Lung (tissue), 12 donors: ENCODE results near the gene MINDY4B. TPM values are rescaled to one million over a fixed set of nuclear protein-coding genes. Genes with fewer than 3 reads are reported as not detected.

ENCODE experiments used
- ATAC-seq: fragments of 200-7000 bp; cut with Tn5 transposase; one replicate; pipeline ENCODE4 v1.9.1; 2020; ENCODE audit warnings: moderate number of reproducible peaks; ENCODE audit not compliant: insufficient read depth, low FRiP score
- DNase-seq, 3 donors: peaks; one replicate each; pipeline ENCODE4 v3.0.0-alpha.2; 2013 to 2017
- H3K27ac ChIP-seq, 2 donors: one replicate each; pipeline ENCODE4 v1.5.1; 2013; ENCODE audit warnings: mild to moderate bottlenecking in 2 of 2, moderate library complexity in 2 of 2, control low read depth in 1 of 2, inconsistent platforms in 1 of 2, low read depth in 1 of 2, low read length in 1 of 2
- H3K27me3 ChIP-seq, 3 donors: one replicate each; pipeline ENCODE4 v1.5.1; 2013; ENCODE audit warnings: low read length in 2 of 3; ENCODE audit not compliant: control insufficient read depth in 3 of 3, insufficient read depth in 3 of 3
- H3K36me3 ChIP-seq, 4 donors: one replicate each; pipeline ENCODE4 v1.5.1; 2013; ENCODE audit warnings: low read length in 4 of 4, mild to moderate bottlenecking in 1 of 4, moderate library complexity in 1 of 4; ENCODE audit not compliant: control insufficient read depth in 4 of 4, insufficient read depth in 4 of 4
- H3K4me1 ChIP-seq, 5 donors: one replicate each; pipeline ENCODE4 v1.5.1; 2013; ENCODE audit warnings: low read length in 5 of 5, mild to moderate bottlenecking in 2 of 5, moderate library complexity in 1 of 5; ENCODE audit not compliant: control insufficient read depth in 5 of 5, insufficient read depth in 5 of 5
- H3K4me3 ChIP-seq: one replicate; pipeline ENCODE4 v1.5.1; 2013; ENCODE audit warnings: mild to moderate bottlenecking, control low read depth, moderate library complexity
- H3K9ac ChIP-seq, 2 donors: one replicate each; pipeline ENCODE4 v1.5.1; 2013; ENCODE audit warnings: low read length in 2 of 2, control low read depth in 1 of 2; ENCODE audit not compliant: insufficient read depth in 1 of 2
- H3K9me3 ChIP-seq, 4 donors: one replicate each; pipeline ENCODE4 v1.5.1; 2013; ENCODE audit warnings: low read length in 3 of 4, mild to moderate bottlenecking in 1 of 4, moderate library complexity in 1 of 4; ENCODE audit not compliant: control insufficient read depth in 4 of 4, insufficient read depth in 3 of 4
- WGBS, 2 donors: extraction: QIAGEN DNeasy Blood & Tissue Kit; methylation state at CpG; one replicate each; pipeline ENCODE4 v1.1.7; 2013; 5-methylcytosine and 5-hydroxymethylcytosine counted together
- polyA plus RNA-seq, 2 donors: library from polyadenylated mRNA; stranded (reverse); fragments of 200-250 nt; gene quantifications; one replicate each; pipeline ENCODE4 v1.2.1, GENCODE V29; 2013
- total RNA-seq, 2 donors: library from RNA; depleted of rRNA in 1 of 2; stranded (reverse); fragments of >200 nt in 1 of 2; gene quantifications; one replicate each; pipeline ENCODE4 v1.2.1, GENCODE V29; 2014 to 2021
- TF ChIP-seq, protein P1 (sequence below): IDR thresholded peaks from 2 replicates; pipeline ENCODE4 v1.5.1; 2012; ENCODE audit warnings: mild to moderate bottlenecking; ENCODE audit errors: control extremely low read depth, extremely low read depth
- donor health status: control.
- donor health status: control.
- donor health status: Bipolar disorder and iron deficiency.
- donor health status: healthy.
- donor health status: DM: yes; HTN: yes; CAD: no.

Gene MINDY4B
- total and polyA plus RNA-seq, 4 donors = not detected

DNA sequence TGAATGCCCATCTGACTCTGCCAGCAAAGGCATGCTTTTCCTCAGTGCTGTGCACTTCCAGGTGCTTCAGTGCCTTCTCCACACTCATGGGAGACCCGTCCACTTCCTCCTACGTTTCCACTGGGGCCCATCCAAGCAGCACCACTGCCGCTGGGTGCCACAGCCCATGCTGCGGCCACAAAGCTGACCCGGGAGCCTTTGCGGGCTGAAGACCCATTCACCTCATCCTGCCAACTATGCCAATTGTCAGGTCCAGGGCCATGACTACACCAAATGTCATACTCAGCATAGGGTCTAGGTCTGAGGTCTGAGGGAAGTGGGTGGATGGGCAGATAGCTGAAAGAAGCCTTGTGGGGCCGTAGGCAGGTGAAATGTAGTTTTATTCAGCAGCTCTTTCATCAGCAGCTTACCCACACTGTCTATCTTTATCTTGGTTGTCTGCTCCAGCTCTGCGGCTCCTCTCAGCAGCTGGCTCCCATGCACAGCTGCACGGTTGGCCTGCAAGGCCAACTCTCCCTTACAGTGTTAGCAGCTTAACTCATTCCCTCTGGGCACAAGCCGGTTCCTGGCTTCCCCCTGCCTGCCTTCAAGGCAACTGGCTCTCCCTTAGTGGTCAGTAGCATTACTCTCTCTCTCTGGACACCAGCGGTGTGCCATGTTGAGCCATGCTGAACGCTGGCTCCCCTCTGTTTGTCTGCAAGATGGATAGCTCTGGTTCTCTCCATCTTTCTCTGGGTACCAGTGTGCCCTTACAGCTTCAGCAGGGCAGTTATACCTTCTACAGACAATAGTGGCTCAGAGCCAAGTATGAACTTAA is 78.6 kb downstream of the MINDY4B start:
- TF ChIP-seq, protein P1, sequence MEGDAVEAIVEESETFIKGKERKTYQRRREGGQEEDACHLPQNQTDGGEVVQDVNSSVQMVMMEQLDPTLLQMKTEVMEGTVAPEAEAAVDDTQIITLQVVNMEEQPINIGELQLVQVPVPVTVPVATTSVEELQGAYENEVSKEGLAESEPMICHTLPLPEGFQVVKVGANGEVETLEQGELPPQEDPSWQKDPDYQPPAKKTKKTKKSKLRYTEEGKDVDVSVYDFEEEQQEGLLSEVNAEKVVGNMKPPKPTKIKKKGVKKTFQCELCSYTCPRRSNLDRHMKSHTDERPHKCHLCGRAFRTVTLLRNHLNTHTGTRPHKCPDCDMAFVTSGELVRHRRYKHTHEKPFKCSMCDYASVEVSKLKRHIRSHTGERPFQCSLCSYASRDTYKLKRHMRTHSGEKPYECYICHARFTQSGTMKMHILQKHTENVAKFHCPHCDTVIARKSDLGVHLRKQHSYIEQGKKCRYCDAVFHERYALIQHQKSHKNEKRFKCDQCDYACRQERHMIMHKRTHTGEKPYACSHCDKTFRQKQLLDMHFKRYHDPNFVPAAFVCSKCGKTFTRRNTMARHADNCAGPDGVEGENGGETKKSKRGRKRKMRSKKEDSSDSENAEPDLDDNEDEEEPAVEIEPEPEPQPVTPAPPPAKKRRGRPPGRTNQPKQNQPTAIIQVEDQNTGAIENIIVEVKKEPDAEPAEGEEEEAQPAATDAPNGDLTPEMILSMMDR = no peak
- Histone ChIP-seq H3K36me3 (no peaks in the 10 kb centered on the region), H3K27me3 (no peaks in the 10 kb centered on the region), H3K9me3 (peaks cover 0 to 2% (median 0%) of the 10 kb centered on the region in 4 donors), H3K4me1 (peaks cover 0 to 18% (median 5%) of the 10 kb centered on the region in 5 donors), H3K27ac (no peak overlapping the region), H3K9ac (no peak overlapping the region), H3K4me3 (no peak overlapping the region)
- ATAC-seq (no peak), DNase-seq (no peak)
- 81 to 87% methylated on average over 12 of the region's 12 CpGs for WGBS, 2 donors

- ATAC-seq (no peak), DNase-seq (peak in 2 of 3 donors; percentile 20 to 32)
- peaks cover 0 to 2% (median 0%) of the 10 kb centered on the region in 4 donors for H3K9me3 ChIP-seq
- no peak overlapping the region for H3K27ac ChIP-seq
- TF ChIP-seq, protein P1 = no peak
- H3K9ac ChIP-seq = no peak overlapping the region
- WGBS, 2 donors = 55 to 77% methylated on average over 7 of the region's 7 CpGs
- H3K36me3 ChIP-seq = no peaks in the 10 kb centered on the region
- no peak overlapping the region for H3K4me3 ChIP-seq
- no peaks in the 10 kb centered on the region for H3K27me3 ChIP-seq
- H3K4me1 ChIP-seq = peaks cover 0 to 18% (median 5%) of the 10 kb centered on the region in 5 donors
These were observed 79.3 kb downstream of the MINDY4B start for GRCh38 chr3:150825916-150826377.

- Histone ChIP-seq H3K36me3 (no peaks in the 10 kb centered on the region), H3K9me3 (peaks cover 0 to 2% (median 0%) of the 10 kb centered on the region in 4 donors), H3K4me3 (no peak overlapping the region), H3K27ac (no peak overlapping the region), H3K9ac (no peak overlapping the region), H3K27me3 (no peaks in the 10 kb centered on the region), H3K4me1 (peaks cover 0 to 18% (median 5%) of the 10 kb centered on the region in 5 donors)
- no peak for ATAC-seq
- DNase-seq = peak in 2 of 3 donors; percentile 13 to 31
- TF ChIP-seq, protein P1 = no peak
- 64 to 83% methylated on average over 6 of the region's 6 CpGs for WGBS, 2 donors
These were observed 79.9 kb downstream of the MINDY4B start for GRCh38 chr3:150825192-150825915.
